Ammon's horn (tissue), 1 donor: Measurements from ENCODE around the gene PTER.

Experiments
- DNase-seq: peaks from one replicate; pipeline ENCODE4 v3.0.0-alpha.2; 2016; ENCODE audit warnings: low spot score

Gene PTER

GRCh38 chr10:16472828-16473227 lies 36.0 kb downstream of the PTER start:
- no peak for DNase-seq

- no peak for DNase-seq
Measured at GRCh38 chr10:16477757-16478156, 40.9 kb downstream of the PTER start.

GRCh38 chr10:16478801-16479200 lies 42.0 kb downstream of the PTER start:
- DNase-seq = no peak

- DNase-seq = no peak
Measured at GRCh38 chr10:16481052-16481728, 44.4 kb downstream of the PTER start.

- DNase-seq = no peak
Measured at GRCh38 chr10:16483241-16483917, 46.6 kb downstream of the PTER start.

GRCh38 chr10:16490511-16490910 lies 53.7 kb downstream of the PTER start:
- DNase-seq = no peak

GRCh38 chr10:16491933-16492332 lies 55.1 kb downstream of the PTER start:
- no peak for DNase-seq

GRCh38 chr10:16493884-16494536 lies 57.2 kb downstream of the PTER start:
- no peak for DNase-seq

- DNase-seq = no peak
Measured at GRCh38 chr10:16497911-16498310, 61.1 kb downstream of the PTER start.

GRCh38 chr10:16505161-16505560 lies 68.4 kb downstream of the PTER start:
- no peak for DNase-seq

- DNase-seq = no peak
Measured at GRCh38 chr10:16509996-16510395, 73.2 kb downstream of the PTER start.

- no peak for DNase-seq
Measured at GRCh38 chr10:16510843-16511242, 74.0 kb downstream of the PTER start.

GRCh38 chr10:16518822-16519221 lies 82.0 kb downstream of the PTER start:
- no peak for DNase-seq

GRCh38 chr10:16519250-16519907 lies 82.6 kb downstream of the PTER start:
- no peak for DNase-seq

- DNase-seq = no peak
Measured at GRCh38 chr10:16519908-16520861, 83.4 kb downstream of the PTER start.

- DNase-seq = no peak
Measured at GRCh38 chr10:16520900-16521299, 84.1 kb downstream of the PTER start.

GRCh38 chr10:16521311-16522016 lies 84.7 kb downstream of the PTER start, which contains the start of gene C1QL3:
TSS of gene C1QL3 (minus strand) at chr10:16521879. CDS start at chr10:16521065, 814 bp downstream.
- peak; percentile 77 for DNase-seq

GRCh38 chr10:16527452-16527851 lies 90.6 kb downstream of the PTER start:
- DNase-seq = no peak

- DNase-seq = no peak
Measured at GRCh38 chr10:16529853-16530252, 93.0 kb downstream of the PTER start.

GRCh38 chr10:16536155-16536554 lies 99.3 kb downstream of the PTER start:
- DNase-seq = no peak

GRCh38 chr10:16544099-16544498 lies 107.3 kb downstream of the PTER start:
- DNase-seq = no peak
